Keratinocyte (primary cell): ENCODE measurements around the gene TAF11.

Experiments
- EZH2 ChIP-seq: IDR thresholded peaks from one replicate; pipeline ENCODE4 v1.6.1; 2012; ENCODE audit warnings: inconsistent platforms, mild to moderate bottlenecking, low read length, moderate library complexity
- TF ChIP-seq, protein P1 (sequence below), 3 experiments: IDR thresholded peaks in 1 of 3; conservative IDR thresholded peaks in 1 of 3; optimal IDR thresholded peaks in 1 of 3; 2 replicates in 2 of 3; 3 replicates in 1 of 3; pipeline versions ENCODE3 to v1.5.1; 2011; ENCODE audit warnings: low read length in 3 of 3, mild to moderate bottlenecking in 3 of 3, moderate library complexity in 2 of 3, control low read depth in 1 of 3, inconsistent platforms in 1 of 3; ENCODE audit not compliant: insufficient read depth in 2 of 3; ENCODE audit errors: extremely low read depth in 1 of 3

DNA sequence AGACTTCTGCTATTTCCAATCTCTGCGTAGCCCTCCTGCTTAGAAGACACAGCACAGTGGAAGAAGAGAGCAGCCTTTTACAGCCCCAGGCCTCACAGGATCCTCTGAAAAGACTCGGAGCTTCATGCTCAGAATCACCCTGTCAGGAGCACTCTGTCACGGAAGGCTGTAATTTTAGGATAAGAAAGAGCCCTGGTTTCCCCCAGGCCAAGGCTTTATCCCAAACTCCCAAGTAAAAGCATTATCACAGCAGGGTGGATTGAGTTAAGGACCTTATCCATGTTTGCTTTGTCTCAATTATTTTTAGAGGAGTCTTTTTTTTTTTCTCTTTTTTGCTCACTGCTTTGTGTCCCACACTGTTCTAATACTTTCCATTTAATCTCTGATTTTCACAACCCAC, 40.4 kb upstream of the TAF11 start:
- TF ChIP-seq, protein P1, sequence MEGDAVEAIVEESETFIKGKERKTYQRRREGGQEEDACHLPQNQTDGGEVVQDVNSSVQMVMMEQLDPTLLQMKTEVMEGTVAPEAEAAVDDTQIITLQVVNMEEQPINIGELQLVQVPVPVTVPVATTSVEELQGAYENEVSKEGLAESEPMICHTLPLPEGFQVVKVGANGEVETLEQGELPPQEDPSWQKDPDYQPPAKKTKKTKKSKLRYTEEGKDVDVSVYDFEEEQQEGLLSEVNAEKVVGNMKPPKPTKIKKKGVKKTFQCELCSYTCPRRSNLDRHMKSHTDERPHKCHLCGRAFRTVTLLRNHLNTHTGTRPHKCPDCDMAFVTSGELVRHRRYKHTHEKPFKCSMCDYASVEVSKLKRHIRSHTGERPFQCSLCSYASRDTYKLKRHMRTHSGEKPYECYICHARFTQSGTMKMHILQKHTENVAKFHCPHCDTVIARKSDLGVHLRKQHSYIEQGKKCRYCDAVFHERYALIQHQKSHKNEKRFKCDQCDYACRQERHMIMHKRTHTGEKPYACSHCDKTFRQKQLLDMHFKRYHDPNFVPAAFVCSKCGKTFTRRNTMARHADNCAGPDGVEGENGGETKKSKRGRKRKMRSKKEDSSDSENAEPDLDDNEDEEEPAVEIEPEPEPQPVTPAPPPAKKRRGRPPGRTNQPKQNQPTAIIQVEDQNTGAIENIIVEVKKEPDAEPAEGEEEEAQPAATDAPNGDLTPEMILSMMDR (optimal IDR thresholded peaks at IDR 0.05 in 1 of 3, IDR thresholded peaks at IDR 0.05 in 1 of 3, conservative IDR thresholded peaks at IDR 0.05 in 1 of 3; ENCODE audit: extremely low read depth in 1 of 3, insufficient read depth in 2 of 3, low read length in 3 of 3) = no peak
- TF ChIP-seq EZH2 = no peak
